ENCODE results near the gene ZDHHC21.
"Not testable (repeated sequence)": the region's sequence is repeated elsewhere in the genome, so short reads cannot be mapped to it uniquely, and the experiment has no call there.

ZDHHC21 gene

DNA sequence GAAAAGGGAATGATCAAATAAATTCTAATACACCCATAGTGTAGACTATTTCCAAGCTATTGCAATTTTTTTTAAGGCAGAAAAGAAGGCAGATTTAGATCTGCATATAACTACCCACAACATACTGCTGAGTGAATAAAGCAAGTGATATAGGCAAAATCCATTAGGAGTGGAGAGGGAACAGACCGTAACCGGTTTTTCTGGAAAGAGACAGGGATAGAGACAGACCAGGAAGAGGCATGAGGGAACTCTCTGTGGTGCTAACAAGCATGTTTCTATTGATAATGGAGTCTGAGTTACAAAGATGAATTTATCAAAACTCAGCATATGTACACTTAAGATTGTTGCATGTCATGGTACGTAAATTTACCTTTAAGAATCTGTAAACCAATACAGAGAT lies 14.5 kb downstream of the ZDHHC21 start:
- DNase-seq = no peak

DNA sequence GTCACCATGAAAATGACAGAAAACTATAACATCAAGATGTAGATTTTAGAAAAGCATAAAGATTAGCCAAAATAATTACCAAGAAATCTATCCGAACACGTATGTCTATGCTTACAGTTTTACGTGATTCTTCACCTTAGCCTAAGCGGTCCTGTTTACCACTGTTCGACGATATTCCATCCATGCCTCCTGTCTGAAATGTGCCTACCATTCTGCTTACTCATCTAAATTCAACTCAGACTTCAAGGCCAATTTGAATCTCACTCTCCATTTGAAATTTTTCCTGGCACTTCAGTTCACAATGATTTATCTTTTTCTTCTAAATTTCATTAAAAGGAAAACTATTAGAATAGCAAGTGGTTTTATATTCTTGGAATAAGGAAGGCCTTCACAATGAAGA lies 15.4 kb downstream of the ZDHHC21 start:
- no peak for DNase-seq

DNA sequence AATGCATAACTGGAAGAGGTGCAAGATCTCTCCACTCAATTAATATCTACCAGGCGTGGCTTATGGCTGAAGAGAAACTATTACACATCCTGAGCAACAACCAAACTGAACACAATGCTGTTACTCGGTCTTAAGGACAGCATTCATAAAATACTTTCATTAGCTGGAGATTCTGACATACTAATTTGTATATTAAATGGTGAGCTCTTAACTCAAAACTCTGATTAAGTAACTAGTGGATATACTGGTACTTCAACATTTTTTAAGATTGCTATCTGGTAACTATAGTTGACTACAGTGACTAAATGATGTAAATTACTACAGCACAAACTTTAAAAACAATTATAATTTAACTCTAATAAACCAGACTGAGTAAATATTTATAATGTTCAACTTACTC lies 15.8 kb downstream of the ZDHHC21 start:
- no peak for DNase-seq

DNA sequence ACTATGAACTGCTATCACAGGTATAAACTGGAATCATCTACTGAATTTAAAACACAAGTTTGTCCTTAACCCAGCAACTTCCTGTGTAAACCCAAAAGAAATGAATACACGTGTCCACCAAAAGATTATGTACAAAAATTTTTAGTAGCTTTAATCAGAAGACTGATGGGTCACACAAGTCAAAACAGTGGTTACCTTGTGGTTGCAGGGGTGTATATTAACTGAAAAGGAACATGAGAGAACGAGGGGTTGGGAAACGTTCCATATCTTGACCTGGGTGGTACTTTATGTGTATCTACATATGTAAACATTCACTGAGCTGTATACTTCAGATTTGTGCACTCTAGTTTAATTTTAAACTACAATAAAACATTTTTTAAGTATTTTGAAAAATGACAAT lies 18.6 kb downstream of the ZDHHC21 start:
- DNase-seq = no peak

DNA sequence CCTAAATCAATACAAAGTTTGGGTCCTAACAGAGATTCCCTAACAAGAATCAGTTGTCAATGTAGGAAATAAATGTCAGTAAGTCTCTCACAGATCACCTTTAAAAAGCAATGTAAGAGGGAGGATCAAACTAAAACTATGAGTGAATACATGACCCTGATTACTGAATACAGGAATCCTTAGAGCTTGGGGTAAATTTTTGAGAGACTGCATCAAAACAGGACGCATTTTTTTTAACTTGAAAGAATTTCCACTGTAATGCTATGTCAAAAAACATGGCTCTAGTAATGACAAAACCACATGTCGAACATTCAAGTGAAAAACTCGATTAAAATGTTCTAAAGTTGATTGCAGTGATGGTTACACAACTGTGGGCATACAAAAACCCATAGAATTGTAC lies 21.9 kb downstream of the ZDHHC21 start:
- DNase-seq = no peak

DNA sequence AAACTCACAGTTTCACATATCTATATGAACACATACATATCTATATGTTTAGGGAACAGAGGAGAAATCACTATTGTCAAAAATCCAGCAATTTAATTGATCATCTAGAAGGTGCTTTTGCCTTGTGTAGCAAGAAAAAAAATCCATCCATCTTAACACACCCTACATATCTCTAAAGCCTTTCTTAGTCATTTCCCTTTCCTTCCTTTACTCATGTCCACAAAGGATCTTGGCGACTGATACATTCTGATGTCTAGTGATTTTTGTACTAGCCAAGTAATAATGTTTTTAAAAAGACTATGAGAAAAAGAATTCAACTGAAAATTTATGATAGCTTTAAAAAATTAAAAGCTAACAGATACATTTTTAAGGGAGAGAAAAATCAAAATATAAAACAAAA lies 22.5 kb downstream of the ZDHHC21 start:
- no peak for DNase-seq

DNA sequence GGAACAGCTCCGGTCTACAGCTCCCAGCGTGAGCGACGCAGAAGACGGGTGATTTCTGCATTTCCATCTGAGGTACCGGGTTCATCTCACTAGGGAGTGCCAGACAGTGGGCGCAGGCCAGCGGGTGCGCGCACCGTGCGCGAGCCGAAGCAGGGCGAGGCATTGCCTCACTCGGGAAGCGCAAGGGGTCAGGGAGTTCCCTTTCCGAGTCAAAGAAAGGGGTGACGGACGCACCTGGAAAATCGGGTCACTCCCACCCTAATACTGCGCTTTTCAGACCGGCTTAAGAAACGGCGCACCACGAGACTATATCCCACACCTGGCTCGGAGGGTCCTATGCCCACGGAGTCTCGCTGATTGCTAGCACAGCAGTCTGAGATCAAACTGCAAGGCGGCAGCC lies 29.2 kb downstream of the ZDHHC21 start:
- not testable (repeated sequence) for DNase-seq

DNA sequence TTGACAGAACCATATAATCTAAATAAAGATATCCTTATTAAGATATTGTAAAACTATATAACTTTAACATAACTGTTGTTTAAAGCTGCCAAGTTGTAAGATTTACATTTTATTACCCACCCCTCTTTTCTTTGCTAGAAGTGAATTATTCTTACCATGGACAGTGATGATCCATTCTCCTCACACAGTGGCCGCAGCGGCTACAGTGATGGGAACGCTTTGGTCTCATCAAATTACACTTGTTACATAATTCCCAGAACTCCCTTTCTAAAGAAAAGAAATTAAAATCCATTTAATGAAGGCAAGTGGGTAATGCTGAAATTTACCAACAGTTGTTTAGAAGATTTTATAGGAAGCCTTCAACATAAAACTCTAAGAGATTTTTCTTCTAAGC lies 31.2 kb downstream of the ZDHHC21 start:
- DNase-seq = no peak

DNA sequence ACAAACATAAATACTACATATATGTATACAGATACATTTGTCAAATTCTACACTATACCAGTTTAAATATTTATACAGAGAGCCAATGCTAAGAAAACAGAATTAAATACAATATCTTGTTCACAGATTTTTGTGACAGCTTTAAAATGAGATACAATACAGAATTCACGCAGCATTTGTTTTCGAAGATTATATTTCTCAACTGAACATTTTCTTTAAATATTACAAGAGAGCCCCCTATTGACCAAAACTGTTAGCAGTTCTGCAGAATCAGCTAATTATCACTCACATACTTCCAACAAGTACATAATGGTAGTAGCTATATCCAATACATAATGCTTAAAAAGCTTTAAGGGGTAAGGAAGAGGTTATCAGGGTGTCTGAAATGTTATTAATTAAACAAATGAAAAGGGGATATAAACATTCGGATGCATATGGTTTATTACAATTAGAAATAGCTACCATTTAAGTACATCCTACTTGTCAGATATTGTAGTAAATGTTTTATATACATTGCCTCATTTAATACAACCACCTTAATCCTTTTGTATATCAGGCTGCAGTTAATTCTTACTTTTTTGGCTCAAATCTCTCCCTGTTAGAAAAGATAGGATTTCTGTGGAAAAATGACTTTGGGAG lies 31.7 kb downstream of the ZDHHC21 start:
- peak; percentile 18 for DNase-seq

DNA sequence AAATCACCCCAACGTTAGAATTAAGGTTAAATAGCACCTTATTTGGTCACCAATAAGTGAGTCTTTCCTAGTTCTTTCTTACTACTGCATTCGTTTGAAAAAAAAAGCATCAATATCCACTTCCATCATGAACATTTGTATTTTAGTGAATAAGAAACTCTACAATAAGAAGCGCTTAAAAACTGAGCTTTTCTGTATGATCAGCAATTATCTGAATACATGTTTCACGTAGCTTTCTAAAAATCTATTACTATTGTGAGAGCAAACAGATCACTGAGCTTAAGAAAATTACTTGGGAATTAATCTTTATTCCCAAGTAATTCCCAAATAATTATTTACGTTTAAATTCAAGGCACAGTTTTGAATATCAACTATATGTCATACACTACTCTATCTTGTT lies 32.5 kb downstream of the ZDHHC21 start:
- no peak for DNase-seq

DNA sequence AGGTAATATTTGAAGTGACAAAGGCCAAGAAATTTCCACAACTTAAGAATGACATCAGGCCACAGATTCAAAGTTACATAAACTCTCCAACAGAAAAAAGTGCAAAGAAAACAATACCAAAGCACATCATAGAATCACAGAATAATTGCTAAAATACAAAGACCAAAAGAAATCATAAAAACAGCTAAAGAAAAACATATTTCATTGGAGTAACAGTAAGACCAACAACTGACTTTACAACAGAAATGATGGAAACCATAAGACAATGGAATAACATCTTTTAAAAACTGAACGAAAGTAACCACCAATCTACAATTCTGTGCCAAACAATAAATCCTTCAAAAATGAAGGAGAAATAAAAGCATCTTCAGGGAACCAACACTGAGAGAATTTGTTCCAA lies 38.3 kb downstream of the ZDHHC21 start:
- no peak for DNase-seq

DNA sequence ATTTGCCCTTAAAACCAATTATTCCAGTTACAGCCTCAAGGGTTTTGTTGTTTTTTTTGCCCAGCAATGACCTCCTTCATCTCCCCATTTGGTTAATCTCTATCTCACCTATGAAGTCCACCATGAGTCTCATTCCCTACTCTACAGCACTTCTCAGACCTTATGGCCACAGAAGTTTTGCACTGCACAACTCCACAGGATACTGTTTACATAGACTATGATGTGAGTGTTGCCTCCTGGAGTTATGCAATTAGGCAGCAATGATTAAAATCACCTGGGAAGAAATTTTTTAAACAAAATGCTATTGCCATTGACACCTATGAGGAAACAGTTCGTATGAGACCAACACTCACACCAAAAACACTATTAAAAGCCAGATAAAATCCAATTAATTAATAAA lies 39.7 kb downstream of the ZDHHC21 start:
- no peak for DNase-seq

DNA sequence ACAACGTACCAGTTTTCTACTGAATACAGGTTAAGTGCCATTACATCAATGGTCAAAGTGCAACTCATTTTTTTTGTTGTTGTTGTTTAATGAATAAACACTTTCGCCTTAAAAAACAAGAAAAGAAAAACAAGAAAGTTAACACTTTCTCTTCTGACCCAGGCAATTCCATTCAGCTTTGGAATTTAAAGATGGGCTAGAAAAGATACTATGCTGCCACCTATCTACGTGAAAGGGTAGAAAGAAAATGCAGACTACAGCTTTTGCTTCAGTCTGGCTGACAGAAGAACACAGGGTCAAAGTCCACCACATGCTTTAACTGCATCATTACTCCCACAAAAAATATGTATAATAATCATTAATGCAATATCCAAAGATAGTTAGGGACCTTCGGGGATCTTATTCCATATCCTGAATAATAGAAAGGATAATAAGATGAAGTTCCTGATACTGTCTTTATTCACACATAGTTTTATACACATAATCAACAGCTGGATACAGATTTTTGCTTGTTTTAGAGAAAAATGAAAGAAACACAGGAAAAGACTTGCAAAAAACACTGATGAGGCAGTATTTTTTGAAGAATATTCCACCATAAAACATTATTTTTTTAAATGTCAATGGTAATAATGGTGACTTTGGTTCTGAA lies 40.4 kb downstream of the ZDHHC21 start:
- no peak for DNase-seq

DNA sequence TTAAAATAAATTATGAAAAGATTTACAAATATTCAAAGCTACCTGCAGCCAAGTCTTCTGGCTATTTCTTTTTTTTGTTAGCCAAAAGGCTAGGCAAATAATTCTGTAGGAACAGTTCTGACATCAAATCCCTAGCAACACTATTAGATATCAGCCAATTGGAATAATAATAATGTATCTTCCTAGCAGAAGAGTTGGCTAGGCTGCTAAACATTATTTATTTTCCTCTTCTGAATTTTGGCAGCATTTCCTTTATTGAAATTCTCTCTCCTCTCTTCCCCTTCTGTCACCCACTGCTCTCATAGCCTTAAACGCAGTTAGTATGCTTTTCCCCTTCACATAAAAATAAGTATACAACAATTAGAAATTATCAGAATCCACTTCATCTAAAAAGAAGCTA lies 42.6 kb downstream of the ZDHHC21 start:
- DNase-seq = no peak

DNA sequence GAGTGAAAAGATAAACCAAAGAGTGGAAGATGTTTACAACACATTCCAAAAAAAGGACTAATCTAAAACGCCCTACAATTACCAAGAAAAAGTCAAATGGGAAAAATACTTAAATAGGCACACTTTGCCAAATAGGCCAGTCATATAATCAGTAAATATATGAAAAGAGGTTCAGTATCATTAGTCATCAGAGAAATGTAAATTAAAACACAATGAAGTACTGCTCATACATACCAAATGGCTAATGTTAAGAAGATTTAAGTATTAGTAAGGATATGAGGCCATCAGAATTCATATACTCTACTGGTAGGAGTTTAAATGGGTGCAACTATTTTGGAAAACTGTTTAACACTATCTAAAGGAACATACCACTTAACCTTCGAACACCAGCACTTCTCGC lies 47.6 kb downstream of the ZDHHC21 start:
- no peak for DNase-seq

DNA sequence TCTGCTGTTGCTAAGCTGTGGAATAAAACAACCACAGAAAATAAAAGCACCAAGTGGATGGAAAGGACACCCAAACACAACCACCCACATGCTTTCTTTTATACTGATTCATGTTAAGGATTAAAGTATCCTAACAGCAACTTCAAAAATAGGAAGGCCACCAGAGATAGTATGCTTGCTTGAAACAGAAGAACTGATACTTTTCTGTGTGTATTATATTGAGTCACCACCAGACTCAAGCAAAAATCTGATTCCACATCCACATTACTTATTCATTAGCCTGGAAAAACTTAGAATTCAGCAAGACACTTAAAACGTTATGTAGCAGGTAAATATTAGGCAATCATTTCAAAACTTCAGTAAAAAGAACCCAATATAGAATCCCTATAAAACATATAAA lies 52.3 kb downstream of the ZDHHC21 start:
- no peak for DNase-seq

DNA sequence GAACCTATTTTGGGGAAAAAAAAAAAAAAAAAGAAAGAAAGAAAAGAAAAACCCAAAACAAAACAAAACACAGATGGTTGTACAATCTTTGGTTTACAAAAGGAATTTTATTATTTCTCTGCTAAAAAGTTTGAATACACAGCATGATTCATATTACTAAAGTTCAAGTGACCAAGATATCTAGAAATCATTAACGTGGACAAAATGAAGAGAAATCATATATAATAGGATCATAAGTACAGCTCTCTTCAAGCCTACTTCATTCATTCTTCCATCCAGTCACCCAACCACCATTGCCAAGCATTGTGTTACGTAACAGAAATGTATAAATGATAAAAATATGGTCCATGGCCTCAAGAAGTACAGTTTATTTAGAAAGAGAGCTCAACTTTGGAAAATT lies 52.9 kb downstream of the ZDHHC21 start:
- no peak for DNase-seq

DNA sequence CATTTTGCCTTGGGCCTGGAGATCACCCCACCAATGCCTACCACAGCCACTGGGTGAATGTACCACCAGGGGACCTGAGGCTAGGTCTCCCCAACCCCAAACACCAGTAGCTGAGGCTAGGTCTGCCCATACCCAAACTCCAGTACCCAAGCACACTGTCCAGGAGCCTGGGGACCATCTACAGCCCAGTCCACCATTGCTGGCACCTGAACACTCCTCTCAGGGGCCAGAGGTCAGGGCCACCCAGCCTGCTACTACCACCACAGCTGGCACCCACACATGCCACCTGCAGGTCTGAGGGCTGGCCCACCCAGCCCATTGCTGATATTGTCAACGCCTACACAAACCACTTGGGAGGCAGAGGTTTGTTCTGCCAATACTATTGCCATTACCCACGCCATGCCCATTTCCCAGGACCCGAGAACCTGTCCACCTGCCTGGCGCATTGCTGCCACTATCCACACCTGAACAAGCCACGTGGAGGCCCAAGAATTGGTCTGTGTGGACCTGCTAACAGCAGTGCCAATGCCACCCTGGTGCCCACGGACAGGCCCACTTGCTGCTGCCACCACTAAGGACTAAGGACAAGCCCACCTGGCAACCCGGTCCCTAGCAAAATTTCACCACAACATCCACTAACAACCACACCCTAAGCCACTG lies 59.2 kb downstream of the ZDHHC21 start:
- no peak for DNase-seq

DNA sequence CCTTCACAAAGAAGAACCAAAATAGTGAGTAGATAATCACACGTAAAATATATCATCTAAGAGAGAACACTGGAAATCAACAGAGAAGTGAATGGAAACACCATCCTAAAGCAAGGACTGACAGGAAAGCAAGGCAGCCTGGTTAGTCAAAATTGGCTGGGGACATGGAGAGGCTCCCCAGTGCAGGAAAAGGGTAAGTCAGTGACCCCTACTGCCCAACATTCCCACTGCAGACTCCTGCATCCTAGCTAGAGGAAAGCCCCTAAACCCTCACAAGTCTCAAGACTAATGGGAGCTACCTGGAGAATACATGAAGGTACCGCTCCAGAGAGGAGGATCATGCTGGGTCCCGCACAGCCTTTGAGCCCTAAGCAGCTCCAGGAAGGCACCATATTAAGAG lies 60.1 kb downstream of the ZDHHC21 start:
- DNase-seq = no peak

DNA sequence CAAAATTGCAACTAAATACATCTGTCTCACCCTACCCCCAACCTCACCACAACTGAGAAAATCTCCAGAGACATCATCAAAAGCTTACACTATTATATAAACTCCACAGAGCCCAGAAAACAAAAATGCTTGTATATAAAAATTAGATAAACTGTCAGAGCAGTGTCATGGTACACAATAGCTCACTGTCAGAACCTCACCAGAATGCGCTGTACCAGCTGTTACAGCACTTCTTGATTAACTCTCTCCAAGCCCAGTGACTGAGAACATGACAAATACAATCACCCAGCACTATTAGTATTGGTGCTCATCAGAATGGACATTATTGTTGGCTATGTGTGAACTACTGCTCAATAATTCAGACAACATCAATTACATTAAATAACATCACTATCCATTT lies 65.7 kb downstream of the ZDHHC21 start:
- DNase-seq = no peak

DNA sequence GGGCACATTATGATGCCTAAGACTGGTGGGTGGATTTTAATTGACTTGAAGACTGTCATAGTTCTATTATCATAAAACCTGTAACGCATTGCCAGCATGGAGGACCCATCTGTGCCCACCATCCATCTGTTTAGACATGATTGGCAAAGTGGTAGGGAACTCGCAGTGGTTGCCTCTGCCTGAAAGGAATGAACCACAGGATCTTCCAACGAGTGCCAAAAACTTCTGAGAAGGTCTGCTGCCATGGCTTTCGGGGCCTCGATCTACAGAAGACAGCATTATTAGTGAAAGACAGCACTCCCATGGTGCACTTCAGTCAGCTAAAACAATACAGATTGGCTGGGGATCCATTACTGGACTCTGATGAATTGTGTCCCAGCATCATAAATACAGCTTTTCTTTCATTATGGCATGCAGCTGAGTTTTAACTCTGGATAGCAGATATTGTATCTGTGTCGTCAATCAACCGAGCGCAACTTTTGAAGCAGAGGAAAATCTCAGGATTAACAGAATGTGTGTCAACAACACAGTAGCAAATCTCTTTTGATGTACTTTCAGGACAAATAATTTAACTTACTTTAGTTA lies 74.3 kb downstream of the ZDHHC21 start:
- no peak for DNase-seq

DNA sequence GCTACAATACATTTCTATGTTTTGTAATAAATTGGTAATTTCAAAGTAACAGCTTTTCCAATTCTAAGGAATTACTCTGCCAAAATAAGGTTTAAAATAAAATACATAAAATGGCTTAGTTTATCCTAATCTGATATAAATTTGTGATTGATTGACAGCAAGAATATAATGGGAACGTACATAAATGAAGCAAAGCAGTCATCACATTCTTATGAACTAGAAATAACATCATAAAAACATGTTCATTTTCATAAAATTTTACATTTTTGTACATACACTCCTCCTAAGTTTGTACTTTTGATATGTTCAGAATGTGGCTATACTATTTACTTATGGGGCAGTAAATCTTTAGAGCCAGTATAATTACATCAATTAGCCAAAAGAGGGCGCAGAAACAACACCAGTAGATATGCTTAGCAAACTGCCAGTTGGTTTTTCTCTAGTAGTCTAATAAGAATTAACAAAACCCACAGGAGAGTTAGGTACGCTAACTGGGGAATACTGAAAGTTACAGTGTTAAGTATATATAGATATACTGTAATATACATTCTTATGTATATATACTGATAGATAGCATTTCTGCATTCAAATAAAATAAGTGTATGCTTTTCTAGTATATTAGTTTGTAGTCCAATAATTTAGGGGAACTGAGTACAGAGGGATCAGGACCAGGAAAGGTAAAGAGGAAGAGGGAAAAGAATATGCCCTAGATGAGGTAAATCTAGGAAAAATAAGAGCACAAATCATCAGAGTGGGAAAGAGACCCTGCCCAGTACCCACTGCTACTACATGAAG lies 76.8 kb downstream of the ZDHHC21 start:
- peak; percentile 62 for DNase-seq

DNA sequence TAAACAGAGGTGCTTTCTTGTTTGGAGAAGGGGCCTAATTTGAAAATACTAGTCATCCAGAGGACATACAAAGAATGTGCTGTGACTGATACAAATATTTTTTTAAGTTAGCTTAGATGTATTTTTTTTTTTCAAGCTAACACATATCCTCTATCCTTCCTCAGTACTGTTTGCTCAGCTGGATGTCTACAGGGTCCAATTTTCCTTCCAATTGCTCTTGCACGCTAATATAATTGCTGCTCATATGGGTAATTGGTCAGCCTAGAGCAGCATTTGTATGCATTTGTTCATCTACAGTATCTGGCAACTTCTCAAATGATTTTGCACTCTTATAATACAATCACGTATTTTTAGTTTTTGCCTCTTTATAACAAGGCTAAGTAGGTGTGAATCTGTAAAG lies 84.7 kb downstream of the ZDHHC21 start:
- peak; percentile 89 for DNase-seq

Measured in NCI-H1105 (cell line).